RCC 7860 (cell line): ENCODE data around the gene SBK2.

Source experiments
- DNase-seq: peaks from one replicate; pipeline ENCODE4 v3.0.0-alpha.2; 2015; ENCODE audit warnings: low spot score
- FAIRE-seq: peaks from 2 replicates; lab custom pipeline; 2012; peaks lifted over from hg19 to GRCh38; lab: Jason Lieb, UNC

Gene SBK2

DNA sequence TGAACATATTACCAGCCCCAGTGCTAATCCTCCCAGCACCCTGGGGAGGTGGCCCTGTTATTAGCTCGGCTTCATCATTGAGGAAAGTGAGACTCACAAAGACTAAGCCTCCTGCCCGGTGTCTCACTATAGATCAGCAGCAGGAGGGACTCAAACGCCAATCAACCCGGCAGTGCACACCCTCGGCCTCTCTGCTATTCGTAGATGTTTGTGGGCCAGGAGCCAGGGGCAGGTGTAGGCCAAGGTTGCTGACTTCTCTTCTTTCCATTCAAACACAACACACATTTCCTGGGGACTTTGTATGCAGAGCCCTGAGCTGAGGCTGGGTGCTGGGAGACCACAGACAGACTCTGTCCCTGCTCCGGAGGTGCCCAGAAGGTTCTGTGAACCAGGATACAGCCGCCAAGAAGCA is 17.8 kb upstream of the SBK2 start:
- DNase-seq, result no peak
- FAIRE-seq, result no peak

DNA sequence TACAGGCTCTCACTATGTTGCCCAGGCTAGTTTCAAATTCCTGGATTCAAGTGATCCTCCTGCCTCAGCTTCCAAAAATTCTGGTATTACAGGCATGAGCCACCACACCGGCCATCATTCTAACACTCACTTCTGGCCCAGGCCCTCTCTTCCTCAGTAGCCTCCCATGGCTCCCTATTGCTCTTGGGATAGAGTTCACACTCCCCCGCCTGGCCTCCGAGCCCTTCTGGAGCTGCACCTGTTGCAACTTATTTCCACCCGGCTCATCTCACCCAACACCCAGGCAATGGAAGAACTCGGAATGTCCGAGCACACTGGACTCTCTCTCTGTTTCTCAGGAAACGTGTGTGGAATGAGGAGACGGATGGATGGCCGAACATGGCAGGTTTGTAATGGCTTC is 17.4 kb upstream of the SBK2 start:
- FAIRE-seq (no peak), DNase-seq (no peak)

DNA sequence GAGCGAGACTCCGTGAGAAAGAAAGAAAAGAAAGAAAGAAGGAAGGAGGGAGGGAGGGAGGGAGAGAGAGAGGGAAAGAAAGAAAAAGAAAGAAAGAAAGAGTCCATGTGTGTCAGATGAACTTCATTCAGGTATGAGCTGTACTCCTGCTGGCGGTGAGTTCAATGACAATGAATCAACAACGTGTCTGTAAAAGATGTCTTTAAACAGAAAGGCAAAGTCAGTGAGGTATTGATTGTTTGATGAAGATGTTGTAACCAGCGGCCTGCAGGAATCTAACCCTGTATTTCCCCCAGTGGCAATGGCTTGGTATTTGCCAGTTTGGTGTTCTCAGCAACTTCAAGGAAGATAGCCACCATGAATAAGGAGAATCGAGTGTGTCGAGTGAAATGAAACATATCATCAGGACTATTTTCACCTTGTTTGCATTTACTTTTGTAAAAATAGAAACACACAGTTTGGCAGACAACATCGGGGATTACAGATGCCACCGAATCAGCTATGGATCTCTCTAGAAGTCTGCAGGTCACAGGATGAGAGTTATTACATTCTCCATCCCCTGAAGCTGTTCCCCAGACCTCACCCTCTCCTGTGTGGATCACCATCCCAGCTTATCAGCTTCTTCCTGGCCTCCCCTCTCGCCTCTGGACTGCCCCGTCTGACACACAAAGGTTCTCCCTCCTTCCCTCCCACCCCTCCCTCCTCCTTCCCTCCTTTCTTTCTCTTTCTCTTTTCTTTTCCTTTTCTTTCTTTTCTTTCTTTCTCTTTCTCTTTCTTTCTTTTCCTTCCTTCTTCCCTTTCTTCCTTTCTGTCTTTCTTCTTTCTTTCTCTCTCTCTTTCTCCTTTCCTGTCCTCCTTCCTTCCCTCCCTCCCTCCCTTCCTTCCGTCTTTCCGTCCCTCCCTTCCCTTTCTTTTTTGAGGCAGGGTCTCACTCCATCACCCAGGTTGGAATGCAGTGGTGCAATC is 16.6 kb upstream of the SBK2 start:
- FAIRE-seq, result no peak

GRCh38 chr19:55552620-55553019 is 15.7 kb upstream of the SBK2 start:
- no peak for FAIRE-seq
- peak; percentile 12 for DNase-seq

More for the DNA sequence above, 16.6 kb upstream of the SBK2 start:
- DNase-seq, result no peak

DNA sequence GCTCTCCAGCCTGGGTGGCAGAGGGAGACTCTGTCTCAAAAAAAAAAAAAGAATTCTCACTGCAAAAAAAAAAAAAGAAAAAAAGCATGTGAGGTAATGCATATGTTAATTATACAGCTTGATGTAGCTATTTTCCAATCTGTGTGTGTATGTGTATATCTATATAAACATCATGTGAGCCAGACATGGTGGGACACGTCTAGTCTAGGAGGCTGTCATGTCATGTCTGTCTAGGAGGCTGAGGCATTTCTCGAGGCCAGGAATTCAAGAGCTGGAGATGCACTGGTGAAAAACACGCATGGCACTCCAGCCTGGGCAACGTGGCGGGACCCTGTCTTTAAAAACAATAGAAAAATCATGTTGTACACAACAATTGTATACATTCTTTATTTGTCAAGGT is 15.3 kb upstream of the SBK2 start:
- FAIRE-seq, result no peak
- no peak for DNase-seq

DNA sequence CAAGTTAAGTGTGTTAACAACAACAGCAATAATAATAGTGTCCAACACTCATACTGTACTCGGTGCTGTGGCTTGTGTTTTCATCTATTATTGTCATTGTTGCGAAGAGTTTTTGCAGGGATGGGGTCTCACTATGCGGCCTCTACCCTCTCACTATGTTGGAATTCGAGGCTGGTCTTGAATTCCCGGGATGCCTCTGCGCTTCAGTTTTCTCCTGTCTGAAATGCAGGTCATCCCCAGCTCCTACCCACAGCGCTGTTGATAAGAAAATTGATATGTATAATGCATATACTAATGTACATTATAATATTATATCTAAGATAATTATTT is 13.4 kb upstream of the SBK2 start:
- FAIRE-seq (no peak), DNase-seq (no peak)

DNA sequence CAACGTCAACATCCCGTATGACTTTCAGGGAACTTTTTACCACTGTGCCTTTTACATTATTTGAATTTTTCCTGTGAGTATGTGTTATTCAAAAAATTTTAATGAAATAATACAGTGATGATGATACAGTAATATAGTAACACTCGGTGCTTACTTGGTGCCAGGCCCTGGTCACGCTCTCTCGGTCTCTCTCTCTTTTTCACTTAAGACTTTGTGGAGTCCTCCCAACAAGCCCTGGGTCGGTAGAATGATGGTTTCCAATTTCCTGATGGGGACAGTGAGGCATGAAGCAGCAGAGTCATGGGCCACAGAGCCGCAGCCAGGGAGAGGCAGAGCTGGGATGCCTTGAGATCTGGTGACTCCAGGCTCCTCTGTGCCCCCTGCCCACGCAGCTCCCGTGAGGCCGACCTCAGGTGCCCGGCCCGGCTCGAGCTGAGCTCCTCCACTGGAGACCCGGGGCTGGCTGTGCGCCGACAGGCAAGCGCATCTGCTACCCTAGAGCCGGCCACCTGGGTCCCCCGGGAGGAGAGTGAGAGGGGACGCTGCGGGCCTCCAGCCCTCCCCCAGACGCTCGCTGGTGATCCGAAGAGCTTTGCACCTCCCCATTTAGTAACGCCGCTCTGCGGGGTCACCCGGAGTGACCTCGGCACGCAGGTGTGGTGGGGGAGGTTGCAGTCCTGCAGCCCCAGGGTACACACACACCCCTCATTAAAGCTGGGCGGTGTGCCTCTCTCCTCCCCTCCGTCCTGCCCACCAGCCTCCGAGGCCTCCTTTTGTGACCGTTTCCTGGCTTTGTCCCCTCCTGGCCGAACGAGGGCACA is 12.8 kb upstream of the SBK2 start:
- FAIRE-seq (peak; percentile 81), DNase-seq (peak; percentile 84)

DNA sequence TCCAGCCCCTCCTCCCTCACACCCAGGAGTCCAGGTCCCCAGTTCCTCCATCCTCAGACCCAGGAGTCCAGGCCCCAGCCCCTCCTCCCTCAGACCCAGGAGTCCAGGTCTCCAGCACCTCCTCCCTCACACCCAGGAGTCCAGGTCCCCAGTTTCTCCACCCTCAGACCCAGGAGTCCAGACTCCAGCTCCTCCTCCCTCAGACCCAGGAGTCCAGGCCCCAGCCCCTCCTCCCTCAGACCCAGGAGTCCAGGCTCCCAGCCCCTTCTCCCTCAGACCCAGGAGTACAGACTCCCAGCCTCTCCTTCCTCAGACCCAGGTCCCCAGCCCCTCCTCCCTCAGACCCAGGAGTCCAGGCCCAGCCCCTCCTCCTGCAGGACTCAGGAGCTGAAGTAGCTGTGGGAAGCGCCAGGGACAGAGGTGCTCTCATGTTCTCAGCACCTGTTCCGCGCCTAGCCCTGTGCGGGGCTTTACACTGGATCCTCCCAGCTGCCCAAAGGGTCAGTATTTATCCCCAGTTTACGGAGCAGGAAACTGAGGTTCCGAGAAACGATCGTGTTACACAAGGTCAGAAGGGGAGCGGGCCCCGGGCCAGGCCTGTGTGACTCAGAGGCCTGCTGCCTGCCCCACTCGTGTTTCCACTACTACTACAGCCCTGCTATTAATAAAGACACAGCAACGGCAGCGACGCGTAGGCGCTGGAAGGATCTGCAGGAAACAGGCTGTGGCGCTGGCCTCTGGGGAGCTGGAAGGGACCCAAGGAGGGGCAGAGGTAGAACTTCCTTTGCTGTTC is 10.1 kb upstream of the SBK2 start:
- FAIRE-seq (peak; percentile 56), DNase-seq (peak; percentile 62)

- FAIRE-seq (no peak), DNase-seq (no peak)
These were observed 9.1 kb upstream of the SBK2 start for GRCh38 chr19:55546011-55546410.

- FAIRE-seq (no peak), DNase-seq (no peak)
These were observed 8.5 kb upstream of the SBK2 start, which contains the start of gene SBK3 for GRCh38 chr19:55545443-55545842. Gene SBK3, minus strand, starts transcription at chr19:55545543. Its CDS starts 0 bp downstream, at chr19:55545543.

DNA sequence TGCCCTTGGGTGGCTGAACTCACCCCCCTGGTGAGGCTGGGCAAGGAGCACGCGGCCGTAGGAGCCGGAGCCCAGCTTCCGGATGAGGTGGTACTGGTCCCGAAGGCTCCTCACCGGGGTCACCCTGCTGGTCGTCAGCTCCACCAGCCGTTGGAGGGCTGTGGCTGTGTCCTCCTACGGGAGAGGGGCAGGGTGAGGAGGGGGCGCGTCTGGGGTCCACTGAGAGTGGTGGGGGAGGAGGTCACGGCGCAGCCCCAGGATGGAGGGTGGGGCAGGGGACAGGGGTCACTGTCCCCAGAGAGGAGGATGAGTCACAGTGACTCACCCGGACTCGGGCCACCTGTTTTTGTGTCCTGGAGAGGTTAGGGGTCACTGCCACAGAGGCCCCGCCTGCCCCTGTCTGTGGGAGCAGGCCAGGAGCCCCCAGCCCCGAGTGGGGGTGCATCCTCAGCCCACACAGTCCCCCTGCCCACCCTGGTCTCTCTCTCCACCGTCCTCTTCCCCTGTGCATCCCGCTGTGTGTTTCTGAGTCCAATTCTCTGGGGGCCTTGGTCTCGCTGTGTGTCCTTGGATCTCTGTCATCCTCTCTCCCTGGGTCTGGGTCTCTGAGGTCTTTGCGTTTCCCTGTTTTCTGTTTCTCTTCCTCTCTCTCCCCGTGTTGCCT is 8.0 kb upstream of the SBK2 start:
- DNase-seq, result no peak

DNA sequence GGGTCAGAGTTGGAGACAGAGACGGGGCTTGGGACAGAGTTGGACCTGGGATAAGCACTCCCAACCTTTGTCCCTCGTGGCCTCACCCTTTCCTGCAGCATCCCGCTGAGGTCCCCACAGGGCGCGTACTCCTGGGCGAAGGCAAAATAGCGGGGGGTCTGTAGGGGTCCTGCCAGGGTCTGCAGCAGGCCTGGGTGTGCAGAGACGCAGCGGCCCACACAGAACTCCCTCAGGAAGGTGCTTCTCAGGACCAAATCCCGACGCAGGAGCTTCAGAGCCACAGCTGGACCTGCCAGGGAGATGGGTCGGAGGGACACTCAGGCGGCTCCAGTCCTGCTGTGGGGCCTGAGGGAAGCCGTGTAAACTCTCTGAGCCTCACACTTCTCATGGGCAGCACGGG is 7.1 kb upstream of the SBK2 start:
- no peak for FAIRE-seq
- no peak for DNase-seq

More for the DNA sequence above, 8.0 kb upstream of the SBK2 start:
- FAIRE-seq, result no peak

DNA sequence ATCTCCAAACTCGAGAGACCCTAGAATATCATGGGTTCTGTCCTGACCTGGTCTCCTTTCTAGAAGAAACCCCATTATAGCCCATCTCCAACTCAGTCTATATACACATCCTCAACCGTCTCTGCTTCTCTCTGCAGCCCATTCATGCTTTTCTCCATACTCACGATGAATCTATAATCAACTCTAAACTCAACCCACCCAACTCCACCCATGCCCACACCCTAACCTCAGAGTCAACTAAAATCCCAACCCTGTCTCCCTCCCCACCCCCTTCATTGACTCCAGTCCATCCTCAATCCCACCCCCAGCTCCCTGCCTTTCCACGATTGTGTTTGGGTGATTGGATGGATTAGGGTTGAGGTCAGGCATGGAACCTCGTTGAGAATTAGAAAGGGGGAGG is 6.6 kb upstream of the SBK2 start:
- no peak for FAIRE-seq
- DNase-seq, result no peak

- DNase-seq (no peak), FAIRE-seq (no peak)
These were observed 5.4 kb upstream of the SBK2 start for GRCh38 chr19:55542292-55542855.

DNA sequence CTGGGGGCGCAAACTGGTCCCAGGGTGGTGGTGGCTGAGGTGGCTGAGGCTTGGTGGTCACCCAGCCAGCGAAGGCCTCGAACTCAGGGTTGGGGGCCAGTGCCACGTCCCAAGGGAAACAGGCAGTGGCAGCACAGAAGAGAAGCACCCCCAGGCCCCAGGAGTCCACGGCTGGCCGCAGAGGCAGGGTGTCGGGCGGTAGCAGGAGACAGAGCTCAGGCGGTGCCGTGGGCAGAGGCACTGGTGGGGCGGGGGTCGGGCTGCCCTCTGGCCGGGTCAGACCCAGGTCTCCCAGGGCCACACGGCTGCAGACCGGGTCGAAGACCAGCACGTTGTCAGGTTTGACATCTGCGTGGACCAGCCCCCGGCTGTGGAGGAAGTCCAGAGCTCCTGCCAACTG is 4.2 kb upstream of the SBK2 start:
- no peak for DNase-seq
- no peak for FAIRE-seq

DNA sequence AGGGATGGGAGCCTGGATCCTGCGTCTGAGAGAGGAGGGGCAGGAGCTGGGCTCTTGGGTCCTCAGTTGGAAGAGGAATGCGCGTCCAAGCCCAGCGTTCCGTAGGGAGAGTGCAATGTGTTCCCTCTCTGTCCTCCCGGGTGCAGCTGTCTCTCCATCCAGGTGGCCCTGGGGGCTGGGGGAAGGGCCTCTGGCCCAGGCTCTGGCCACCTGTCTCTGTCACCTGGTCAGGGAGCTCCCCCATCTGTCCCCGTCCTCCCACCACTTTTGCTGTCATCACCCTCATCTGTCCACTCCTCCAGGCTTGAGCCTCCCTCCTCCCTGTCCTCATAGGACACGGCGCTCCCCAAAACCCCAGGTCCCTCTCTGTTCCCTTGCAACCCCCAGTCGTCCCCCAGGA is 3.7 kb upstream of the SBK2 start:
- no peak for DNase-seq
- FAIRE-seq, result no peak

DNA sequence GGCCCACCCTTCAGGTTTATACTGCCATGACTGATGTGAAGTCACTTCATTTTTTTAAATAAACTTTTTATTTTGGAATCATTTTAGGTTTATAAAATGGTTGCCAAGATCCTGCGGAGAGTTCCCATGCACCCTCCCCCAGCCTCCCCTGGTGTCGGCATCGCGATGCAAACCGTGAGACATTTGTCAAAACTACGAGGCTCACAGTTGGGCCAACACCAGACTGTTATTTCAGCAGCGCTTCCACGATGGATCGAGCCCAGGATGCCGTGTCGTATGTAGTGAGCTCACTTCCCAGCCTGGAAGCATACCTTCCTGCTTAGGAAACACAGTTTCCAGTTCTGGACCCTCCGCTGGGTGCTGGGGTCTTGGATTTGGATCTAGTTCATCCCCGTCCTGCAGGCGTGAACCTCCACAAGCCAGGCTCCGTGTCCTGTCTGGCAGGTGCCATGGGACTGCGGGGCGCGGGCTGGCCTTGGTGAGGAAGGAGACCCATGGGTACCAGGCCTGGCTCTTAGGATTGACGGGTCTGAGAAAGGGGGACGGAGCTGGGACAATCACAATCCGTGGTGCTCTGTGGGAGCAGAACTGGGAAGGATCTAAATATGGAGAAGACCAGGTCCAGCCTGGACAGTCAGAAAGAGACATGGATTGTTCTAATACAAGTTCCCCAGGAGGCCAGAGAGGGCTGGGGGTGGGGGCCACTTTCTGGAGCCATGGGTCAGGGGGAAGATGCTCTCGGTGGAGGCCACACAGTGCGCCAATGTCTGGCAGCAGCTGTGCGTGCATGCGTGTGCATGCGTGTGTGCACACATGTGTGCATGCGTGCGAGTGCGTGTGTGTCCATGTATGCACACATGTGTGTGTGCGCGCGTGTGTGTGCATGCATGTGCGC is 2.4 kb upstream of the SBK2 start:
- DNase-seq (no peak), FAIRE-seq (no peak)

DNA sequence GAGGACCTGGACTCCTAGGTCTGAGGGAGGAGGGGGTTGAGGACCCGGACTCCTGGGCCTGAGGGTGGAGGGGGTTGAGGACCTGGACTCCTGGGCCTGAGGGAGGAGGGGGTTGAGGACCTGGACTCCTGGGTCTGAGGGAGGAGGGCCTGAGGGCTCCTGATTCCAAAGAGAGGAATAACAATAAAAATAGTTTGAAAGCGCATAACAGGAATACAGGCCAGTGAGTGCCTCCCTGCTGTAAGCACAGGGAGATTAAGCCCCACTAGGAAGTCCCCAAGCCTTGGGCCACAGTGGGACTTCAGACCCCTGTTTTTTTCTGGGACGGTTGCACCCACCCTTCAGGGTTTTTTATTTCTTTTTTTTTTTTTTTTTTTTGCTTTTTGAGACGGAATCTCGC is 1.2 kb upstream of the SBK2 start:
- no peak for FAIRE-seq
- no peak for DNase-seq

DNA sequence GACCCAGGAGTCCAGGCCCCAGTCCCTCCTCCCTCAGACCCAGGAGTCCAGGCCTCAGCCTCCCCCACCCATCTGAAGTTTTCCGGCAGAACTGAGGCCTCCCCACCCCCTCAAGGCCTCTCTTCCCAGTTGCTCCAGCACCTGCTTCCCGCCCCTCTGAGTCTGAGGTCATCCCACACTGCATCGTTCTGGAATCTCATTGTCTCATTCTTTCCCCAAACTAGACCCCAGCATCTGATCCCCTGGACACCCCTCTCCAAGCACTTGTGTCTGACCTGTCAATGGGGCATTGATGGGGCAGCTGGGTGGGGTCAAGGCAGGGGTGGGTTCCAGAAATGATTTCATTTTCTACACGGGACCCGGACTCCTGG is 793 bp upstream of the SBK2 start:
- no peak for DNase-seq
- no peak for FAIRE-seq
